Vagina (tissue), 2 donors: ENCODE measurements around the gene SCN11A. TPM values are rescaled to one million over a fixed set of nuclear protein-coding genes. Genes with fewer than 3 reads are reported as not detected.
A peak's percentile ranks its signal among the peaks of the same experiment; 100 is the strongest.

ENCODE experiments used
- DNase-seq, 2 donors: peaks; one replicate each; pipeline ENCODE4 v3.0.0-alpha.2; 2017; ENCODE audit errors: extremely low spot score in 2 of 2
- H3K27ac ChIP-seq: fragments of 200-600 bp; sonication (generic); one replicate; pipeline ENCODE4 v1.5.1; 2019
- H3K27me3 ChIP-seq: fragments of 200-600 bp; sonication (generic); one replicate; pipeline ENCODE4 v1.5.1; 2019
- H3K36me3 ChIP-seq, 2 donors: fragments of 200-600 bp; sonication (generic); one replicate each; pipeline ENCODE4 v1.5.1; 2017 to 2019
- H3K4me1 ChIP-seq: fragments of 200-600 bp; sonication (generic); one replicate; pipeline ENCODE4 v1.5.1; 2019
- H3K4me3 ChIP-seq, 2 donors: fragments of 200-600 bp; sonication (generic); 1 replicate in 1 of 2; 2 replicates in 1 of 2; pipeline ENCODE4 v1.5.1; 2016 to 2019
- H3K9me3 ChIP-seq: fragments of 200-600 bp; sonication (generic); one replicate; pipeline ENCODE4 v1.5.1; 2019
- POLR2A ChIP-seq, 2 donors: fragments of 450-650 bp; IDR thresholded peaks; one replicate each; pipeline ENCODE4 v1.6.1; 2017; ENCODE audit warnings: antibody characterized with exemption in 2 of 2, mild to moderate bottlenecking in 2 of 2, moderate library complexity in 2 of 2
- POLR2AphosphoS5 ChIP-seq, 2 donors: sonication (generic); formaldehyde crosslinking; IDR thresholded peaks; one replicate each; pipeline ENCODE4 v1.9.0; 2017; ENCODE audit warnings: antibody characterized with exemption in 2 of 2, mild to moderate bottlenecking in 2 of 2, low read depth in 1 of 2; ENCODE audit not compliant: insufficient read depth in 1 of 2
- intact Hi-C: fragments of 100-400 bp; cut with DNase I; formaldehyde crosslinking; loops from one replicate; pipeline ENCODE4 v1.15.1; 2023
- small RNA-seq: library from RNA; depleted of rRNA; stranded (forward); fragments of <200 nt; gene quantifications from one replicate; pipeline ENCODE3, GENCODE V24; 2016
- total RNA-seq: library from RNA; depleted of rRNA; stranded (reverse); fragments of >200 nt; gene quantifications from one replicate; pipeline ENCODE4 v1.2.3, GENCODE V29; 2016
- TF ChIP-seq, protein P1 (sequence below), 3 experiments: fragments of 450-650 bp in 2 of 3; fragments of 200-600 bp in 1 of 3; sonication (generic) in 1 of 3; IDR thresholded peaks; one replicate each; pipeline ENCODE4 v1.5.1; 2017 to 2019; ENCODE audit warnings: antibody characterized with exemption in 3 of 3, mild to moderate bottlenecking in 2 of 3, moderate library complexity in 2 of 3

Gene SCN11A
- total RNA-seq, 1 donor from 2014 or later, result not detected

DNA sequence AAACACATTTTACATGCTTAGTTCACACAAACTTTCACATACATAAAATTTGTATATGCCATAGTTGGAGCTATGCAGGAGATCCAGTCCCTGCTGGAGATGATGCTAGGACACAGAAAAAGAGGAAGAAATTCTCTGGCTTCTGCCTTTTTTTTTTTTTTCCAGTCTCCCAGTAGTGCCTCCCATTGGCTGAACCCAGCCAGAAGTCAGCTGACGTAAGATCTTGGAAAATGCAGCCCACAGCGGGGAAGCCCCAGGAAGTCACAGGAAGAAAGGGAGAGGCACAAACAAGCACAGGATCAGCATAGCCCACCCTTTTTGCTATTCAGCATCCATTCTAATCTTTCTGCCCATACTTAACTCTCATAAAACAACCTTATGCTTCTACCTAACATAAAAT, 38.5 kb downstream of the SCN11A start:
- H3K27ac ChIP-seq, result no peak overlapping the region
- H3K9me3 ChIP-seq, result no peaks in the 10 kb centered on the region
- no peaks in the 10 kb centered on the region for H3K27me3 ChIP-seq
- H3K4me1 ChIP-seq, result no peaks in the 10 kb centered on the region
- no peak overlapping the region for H3K4me3 ChIP-seq
- TF ChIP-seq POLR2AphosphoS5 (IDR thresholded peaks at IDR 0.05; ENCODE audit: insufficient read depth in 1 of 2, low read depth in 1 of 2), result no peak
- TF ChIP-seq POLR2A (IDR thresholded peaks at IDR 0.05), result no peak
- TF ChIP-seq, protein P1, sequence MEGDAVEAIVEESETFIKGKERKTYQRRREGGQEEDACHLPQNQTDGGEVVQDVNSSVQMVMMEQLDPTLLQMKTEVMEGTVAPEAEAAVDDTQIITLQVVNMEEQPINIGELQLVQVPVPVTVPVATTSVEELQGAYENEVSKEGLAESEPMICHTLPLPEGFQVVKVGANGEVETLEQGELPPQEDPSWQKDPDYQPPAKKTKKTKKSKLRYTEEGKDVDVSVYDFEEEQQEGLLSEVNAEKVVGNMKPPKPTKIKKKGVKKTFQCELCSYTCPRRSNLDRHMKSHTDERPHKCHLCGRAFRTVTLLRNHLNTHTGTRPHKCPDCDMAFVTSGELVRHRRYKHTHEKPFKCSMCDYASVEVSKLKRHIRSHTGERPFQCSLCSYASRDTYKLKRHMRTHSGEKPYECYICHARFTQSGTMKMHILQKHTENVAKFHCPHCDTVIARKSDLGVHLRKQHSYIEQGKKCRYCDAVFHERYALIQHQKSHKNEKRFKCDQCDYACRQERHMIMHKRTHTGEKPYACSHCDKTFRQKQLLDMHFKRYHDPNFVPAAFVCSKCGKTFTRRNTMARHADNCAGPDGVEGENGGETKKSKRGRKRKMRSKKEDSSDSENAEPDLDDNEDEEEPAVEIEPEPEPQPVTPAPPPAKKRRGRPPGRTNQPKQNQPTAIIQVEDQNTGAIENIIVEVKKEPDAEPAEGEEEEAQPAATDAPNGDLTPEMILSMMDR (IDR thresholded peaks at IDR 0.05), result no peak
- intact Hi-C loops, result no loop called here
- DNase-seq, result no peak
- H3K36me3 ChIP-seq, result no peaks in the 10 kb centered on the region

DNA sequence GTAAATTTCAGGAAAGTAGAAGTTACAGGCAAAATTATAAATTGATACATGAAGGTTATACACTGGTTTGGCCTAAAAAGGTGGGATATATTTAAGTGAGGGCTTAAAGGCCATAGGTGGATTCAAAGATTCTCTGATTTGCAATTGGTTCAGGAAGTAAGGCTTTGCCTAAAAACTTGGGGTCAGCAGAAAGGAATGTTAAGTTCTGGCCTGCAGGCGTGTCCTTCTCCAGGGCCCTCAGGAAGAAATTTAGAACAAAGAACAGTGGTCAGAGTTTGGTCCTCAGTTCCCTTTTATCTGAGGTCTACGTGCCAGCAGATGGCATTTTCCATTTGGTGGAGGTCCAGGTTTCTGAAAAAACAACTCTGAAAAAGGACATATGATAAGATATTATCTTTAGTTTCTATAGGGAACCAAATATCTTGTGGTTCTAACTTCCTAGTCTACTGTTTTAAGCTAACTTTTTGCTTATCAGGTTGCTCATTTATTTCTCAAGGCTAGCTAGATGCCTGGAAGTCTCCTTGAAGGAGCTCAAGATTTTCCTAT, 40.5 kb downstream of the SCN11A start:
- Histone ChIP-seq H3K27ac (no peak overlapping the region), H3K27me3 (no peaks in the 10 kb centered on the region), H3K4me3 (no peak overlapping the region), H3K36me3 (no peaks in the 10 kb centered on the region), H3K9me3 (no peaks in the 10 kb centered on the region), H3K4me1 (no peaks in the 10 kb centered on the region)
- no peak for TF ChIP-seq POLR2A (IDR thresholded peaks at IDR 0.05)
- TF ChIP-seq, protein P1 (IDR thresholded peaks at IDR 0.05), result no peak
- no peak for TF ChIP-seq POLR2AphosphoS5 (IDR thresholded peaks at IDR 0.05; ENCODE audit: insufficient read depth in 1 of 2, low read depth in 1 of 2)
- intact Hi-C loops, result no loop called here
- DNase-seq, result no peak

DNA sequence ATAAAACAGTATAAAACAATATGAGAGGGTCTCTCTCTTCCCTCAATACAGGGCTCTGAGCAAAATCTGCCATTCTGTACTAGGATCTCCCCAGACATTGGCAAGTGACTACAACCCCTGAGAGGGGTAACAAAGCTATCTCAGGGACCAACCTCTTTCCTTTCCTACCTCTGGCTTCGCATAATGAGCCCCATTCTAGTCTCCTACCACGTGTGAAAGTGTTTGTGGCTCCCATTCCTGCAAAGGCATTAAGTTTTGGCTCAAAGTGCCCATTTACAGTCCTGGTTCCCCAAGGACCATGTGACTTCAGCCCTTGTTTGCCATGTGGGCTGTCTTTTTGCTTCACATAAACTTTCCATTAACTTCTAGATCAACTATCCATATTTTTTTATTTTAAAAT, 46.4 kb downstream of the SCN11A start:
- Histone ChIP-seq H3K4me3 (no peak overlapping the region), H3K4me1 (no peaks in the 10 kb centered on the region), H3K9me3 (no peaks in the 10 kb centered on the region), H3K27ac (no peak overlapping the region), H3K27me3 (no peaks in the 10 kb centered on the region), H3K36me3 (no peaks in the 10 kb centered on the region)
- TF ChIP-seq POLR2AphosphoS5 (IDR thresholded peaks at IDR 0.05; ENCODE audit: insufficient read depth in 1 of 2, low read depth in 1 of 2), result no peak
- TF ChIP-seq, protein P1 (IDR thresholded peaks at IDR 0.05), result no peak
- TF ChIP-seq POLR2A (IDR thresholded peaks at IDR 0.05), result no peak
- intact Hi-C loops, result no loop called here
- peak in 1 of 2 donors; percentile 16 for DNase-seq

Small RNA genes lying within 50 kb of the gene (small RNA-seq; reads per million reads assigned to genes)
- not detected for gene RNU6-1227P

Other genes starting within 250 kb of the SCN11A start
- not detected for gene SCN10A, start 235.7 kb downstream of the SCN11A start, total RNA-seq
- gene WDR48, start 72 bp upstream of the SCN11A start, total RNA-seq, result 43.7 TPM
- gene GORASP1, start 55.7 kb upstream of the SCN11A start, total RNA-seq, result 45.9 TPM
- 8.8 TPM for gene TTC21A, start 55.7 kb upstream of the SCN11A start, total RNA-seq
- 99.7 TPM for gene CSRNP1, start 101.6 kb upstream of the SCN11A start, total RNA-seq
- gene XIRP1, start 140.7 kb upstream of the SCN11A start, total RNA-seq, result not detected
- not detected for gene CX3CR1, start 228.1 kb upstream of the SCN11A start, total RNA-seq